Stimulated activated CD4-positive, alpha-beta T cell treated with anti-CD3 and anti-CD28 coated beads, Interleukin-4, amount 100 ng/mL, for 4 hours (primary cell): ENCODE data around the gene LRP1B.

Source experiments
- DNase-seq, 2 experiments: peaks; one replicate each; pipeline ENCODE4 v3.0.0-alpha.2; 2020

LRP1B gene

GRCh38 chr2:141497272-141497671 lies 633.5 kb downstream of the LRP1B start:
- DNase-seq = no peak

DNA sequence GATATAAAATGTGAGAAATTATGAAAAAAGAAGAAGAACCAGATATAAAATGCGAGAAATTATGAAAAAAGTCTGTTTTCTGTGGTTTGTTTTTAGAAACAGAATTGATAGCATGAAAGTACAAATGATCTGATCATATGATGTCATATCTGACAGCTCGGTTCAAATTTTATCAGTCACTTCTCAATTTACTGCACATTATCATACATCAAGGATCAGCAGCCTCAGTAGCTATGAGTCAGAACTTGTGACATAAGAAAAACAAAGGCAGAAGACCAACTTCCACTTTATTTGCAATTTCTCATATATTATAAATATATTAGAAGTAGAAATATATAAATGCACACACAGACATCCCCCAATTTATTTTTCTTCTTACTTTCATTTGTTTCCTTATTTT lies 634.0 kb downstream of the LRP1B start:
- DNase-seq = no peak

DNA sequence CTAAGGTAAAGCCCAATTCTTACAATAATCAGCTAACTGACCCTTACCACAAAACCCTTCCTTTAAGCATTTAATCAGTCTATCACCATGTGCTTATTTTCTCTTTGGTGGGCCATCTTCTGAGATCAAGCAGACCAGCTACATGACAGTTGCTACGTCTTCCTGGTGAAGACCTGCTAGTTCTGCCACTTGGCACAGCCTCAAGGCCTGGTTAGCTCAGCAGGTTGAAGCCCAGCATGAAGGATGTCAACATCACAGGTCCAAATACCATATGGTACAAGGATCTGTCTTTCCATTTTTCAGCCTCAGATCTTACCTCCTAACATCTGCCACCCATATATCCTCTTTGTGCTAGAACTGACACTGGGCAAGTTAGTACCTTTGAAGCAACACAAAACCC lies 636.9 kb downstream of the LRP1B start:
- no peak for DNase-seq

DNA sequence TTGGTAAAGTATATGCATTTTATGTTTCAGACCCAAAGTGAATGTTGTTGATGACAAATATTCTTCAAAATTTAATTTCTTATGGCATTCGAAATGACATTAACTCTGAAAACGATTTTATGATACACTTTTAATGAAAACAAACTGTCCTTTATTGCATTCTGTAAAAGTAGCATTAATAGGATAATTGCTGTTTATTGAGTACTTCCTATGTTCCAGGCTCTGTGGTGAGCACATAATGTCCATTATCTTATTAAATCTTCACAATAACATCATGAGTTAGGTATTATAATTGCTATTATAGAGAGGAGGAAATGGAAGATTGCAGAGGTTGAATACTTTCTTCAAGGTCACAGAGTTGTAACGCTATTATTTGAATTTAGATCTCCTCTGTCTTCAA lies 638.0 kb downstream of the LRP1B start:
- no peak for DNase-seq

GRCh38 chr2:141490886-141491285 lies 639.9 kb downstream of the LRP1B start:
- DNase-seq = no peak

- DNase-seq = no peak
Observed at GRCh38 chr2:141482697-141483096, 648.1 kb downstream of the LRP1B start.

DNA sequence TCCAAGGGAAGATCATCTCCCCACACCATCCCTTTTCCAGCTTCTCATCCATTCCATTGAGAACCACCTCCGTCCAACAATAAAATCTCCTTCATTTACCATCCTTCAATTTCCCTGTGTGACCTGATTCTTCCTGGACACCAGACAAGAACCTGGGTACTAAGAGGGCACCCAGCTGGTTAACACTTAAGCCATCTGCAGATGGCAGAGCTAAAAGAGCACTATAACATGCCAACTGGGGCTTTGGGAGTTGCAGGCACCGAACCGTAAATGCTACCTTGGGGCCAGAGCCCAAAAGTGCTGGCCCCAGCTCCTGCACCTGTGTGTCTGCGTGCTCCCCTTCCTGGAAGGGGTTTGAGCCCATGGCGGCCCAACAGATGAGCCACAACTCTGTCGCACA lies 655.0 kb downstream of the LRP1B start:
- DNase-seq = no peak

DNA sequence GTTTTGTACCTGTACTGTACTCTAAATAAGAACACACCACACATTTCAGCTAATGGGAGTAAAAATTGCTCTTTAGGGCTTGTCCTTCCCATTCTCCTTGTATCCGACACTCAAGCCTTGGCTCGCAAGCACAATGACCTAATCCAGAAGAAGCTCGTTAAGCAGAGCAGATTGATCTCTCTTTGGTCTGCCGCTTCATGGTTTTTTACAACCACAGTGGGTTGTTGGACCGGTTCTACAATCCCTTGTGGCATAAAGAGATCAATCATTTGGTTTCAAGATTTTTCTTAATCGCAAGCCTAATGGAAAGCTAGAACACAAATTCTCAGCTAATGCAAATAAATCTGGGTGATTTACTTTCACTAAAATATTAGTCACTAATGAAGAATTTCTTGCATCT lies 662.1 kb downstream of the LRP1B start:
- DNase-seq = no peak

DNA sequence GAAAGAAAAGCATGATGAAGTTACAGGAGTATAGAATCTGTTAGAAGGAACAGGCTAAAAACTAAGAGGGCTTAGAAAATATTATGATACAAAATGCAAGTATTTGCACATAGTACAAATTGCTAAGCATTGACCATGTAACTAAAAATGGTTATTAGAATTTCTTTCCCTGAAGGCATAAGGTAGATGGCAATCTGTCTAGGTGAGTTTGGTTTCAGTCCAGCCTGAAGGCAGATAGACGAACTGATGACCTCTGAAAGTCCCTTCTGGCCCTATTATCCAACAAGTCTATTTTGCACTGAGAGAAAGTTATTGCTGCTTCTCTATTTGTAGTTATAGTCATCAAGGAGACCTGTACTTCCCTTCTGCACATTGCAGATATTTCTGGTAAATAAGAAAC lies 663.5 kb downstream of the LRP1B start:
- no peak for DNase-seq

GRCh38 chr2:141464995-141465394 lies 665.8 kb downstream of the LRP1B start:
- no peak for DNase-seq

DNA sequence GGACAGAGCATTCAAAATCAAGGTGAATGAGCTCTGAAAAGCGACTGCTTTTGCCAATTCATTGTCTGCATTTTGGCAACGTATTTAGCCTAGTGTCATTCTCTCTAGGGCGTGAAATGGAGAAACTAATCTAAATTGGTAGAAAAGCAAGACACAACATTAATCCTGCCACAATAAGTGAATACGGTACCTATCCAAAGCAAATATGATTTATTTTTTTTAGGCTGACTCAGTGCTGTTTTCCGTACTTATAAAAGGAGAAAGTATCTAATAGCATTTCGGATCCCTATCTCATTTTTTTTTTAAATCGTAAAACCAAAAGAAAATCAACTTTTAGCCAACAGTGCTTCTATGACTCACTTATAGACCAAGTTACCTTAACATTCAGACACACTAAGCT lies 672.5 kb downstream of the LRP1B start:
- DNase-seq = no peak

DNA sequence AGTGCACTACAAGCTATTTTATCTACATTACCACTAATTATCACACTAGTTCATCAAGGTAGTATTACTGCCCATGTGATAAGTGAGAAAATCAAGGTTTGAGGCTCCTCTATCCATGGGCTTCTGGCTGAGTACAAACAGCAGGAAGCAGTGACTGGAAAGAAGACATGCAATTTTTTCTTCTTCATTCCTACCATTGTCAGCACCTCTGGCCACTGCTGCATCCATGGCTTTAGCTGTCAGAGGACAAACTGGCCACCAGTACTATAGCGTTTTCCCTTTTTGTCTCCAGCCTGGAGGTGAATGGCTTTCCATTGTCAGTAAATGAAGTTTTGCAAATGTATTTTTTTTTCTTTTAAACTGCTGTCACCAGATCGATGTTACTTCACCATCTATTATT lies 674.9 kb downstream of the LRP1B start:
- no peak for DNase-seq

DNA sequence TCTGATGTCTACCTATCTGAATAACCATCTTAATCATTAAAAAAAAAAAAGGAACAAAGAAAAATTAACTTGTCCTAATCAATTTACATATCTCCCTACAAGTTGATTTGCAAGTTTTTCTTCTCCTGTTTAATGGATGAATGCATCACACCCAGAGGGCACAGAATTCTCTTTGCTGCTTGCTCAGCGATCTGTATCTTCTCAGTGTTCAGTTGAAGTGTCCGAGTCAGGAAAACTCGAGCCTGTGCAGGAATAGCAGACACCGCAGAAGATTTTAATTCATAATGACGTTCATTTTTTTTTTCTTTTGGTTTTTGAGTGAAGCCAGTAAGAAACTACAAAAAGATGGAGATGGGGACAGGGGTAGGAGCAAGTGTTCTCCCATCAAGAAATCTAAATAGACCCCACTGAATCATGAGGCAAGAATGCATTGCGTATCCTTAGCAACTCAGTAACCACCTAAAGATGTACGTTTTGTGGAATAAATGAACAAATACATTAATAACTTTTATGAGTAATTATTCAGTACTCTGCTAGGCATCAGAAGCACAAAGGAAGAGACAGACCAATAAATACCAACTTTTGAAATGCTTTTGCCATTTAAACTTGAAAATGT lies 675.5 kb downstream of the LRP1B start:
- DNase-seq = no peak

DNA sequence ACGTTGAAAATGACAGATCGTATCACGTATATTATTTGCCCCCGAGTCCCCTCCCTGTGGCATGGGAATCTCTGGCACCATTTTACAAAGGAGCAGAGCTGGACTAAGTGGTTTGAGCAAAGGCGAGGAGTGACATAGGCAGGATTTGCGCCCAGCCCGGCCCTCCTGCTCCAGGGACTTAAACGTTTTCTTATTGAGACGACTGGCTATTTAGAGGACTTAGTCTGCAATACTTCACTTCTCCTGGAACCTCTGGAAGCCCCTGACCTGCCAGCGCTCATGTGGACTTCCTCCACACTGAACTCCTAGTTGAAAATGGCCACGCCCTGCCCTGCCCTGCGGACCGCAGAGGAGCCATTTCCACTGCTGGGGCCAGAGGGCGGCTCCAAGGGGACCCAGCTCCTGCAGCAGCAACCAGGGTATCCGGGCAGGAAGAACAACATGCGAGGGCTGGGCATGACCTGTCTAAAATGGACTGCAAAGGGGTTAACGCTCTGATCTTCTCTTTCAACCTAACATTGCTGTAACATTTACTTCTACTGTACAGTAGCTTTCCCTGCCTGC lies 690.7 kb downstream of the LRP1B start:
- no peak for DNase-seq

DNA sequence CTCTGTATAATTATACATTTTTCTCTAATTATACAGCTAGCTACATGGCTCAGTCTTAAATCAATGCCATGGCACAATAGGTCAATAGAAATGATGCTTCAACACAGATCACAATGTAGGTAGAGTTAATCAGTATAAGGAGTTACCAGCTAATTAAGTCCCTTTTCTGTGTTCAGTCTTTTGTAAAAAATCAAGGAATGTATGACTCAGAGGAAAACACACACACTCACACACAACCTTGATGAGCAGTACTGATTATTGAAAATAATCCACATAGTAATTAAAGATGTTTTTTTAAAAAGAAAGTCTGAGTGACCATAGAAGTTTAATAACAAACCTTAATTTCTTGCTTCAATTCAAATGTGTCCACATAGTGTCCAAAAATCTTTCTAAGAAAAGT lies 691.3 kb downstream of the LRP1B start:
- DNase-seq = no peak

DNA sequence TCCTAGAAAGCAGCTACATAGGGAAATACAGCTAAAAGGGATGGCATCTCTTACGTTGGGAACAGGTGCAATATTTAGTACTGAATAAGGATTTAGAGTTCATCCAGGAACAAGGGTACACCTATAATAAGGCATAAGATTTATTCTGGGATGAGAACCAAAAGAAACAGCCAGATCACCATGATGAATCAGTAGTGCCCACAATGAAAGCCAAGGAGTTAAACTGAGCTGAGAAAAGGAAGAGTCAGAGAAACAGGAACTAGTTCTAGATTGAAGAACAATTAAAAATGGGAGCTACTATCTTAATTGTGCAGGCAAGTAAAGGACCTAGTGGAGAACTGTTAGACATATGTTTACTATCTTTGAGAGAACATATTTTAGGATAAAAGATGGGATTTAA lies 692.3 kb downstream of the LRP1B start:
- no peak for DNase-seq

DNA sequence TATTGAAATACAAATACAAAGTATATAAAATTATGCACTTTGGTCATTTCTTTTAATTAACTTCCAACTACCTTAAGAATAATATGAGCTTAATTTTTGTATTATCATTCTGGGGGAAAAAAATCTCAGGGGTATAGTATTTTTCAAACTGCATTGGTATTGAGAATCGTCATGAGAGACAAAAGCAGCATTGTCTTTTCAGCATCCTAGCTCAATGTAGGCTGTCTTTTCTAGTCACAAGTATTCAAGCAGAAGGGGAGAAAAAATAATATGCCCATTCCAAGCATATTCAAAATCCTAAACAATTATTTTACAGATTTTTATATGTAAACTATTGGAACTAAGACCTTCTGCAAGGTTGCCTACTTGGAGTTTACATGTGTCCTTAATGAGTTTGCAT lies 693.3 kb downstream of the LRP1B start:
- no peak for DNase-seq

- no peak for DNase-seq
Observed at GRCh38 chr2:141423124-141423523, 707.7 kb downstream of the LRP1B start.

DNA sequence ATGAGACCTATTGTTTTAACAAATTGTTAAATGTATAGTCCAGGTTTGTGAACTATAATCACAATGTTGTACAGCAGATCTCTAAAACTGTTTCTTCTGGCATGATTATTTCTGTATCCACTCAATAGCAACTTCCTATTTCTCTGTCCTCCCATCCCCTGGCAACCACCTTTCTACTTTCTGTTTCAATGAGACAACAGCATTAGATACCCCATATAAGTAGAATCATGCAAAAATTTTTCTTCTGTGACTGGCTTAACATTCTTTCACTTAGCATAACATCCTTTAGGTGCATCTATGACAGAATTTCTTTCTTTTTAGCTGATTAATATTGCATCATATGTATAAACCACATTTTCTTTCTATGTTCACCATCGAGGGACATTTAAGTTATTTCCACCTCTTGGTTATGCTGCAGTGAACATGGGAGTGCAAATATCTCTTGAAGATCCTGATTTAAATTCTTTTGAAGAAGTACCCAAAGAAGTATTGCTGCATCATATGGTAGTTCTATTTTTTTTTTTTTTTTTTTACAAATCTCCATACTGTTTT lies 713.5 kb downstream of the LRP1B start:
- no peak for DNase-seq

GRCh38 chr2:141411419-141411818 lies 719.4 kb downstream of the LRP1B start:
- DNase-seq = no peak

- no peak for DNase-seq
Observed at GRCh38 chr2:141399270-141399669, 731.5 kb downstream of the LRP1B start.

DNA sequence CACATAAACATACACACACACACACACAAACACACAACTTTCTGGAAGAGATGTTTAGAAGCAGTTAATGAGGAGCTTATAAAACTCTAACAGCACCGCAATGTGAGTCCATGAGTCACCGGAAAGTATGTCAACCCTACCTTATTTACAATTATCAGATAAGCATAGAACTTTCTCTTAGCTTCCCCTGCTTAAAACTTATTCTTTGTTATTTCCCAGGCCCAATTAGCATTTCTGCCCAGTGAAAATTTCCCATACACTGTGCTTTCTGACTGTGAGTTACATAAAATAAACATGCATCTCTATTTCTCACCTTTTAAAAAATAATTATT lies 737.6 kb downstream of the LRP1B start:
- DNase-seq = no peak

DNA sequence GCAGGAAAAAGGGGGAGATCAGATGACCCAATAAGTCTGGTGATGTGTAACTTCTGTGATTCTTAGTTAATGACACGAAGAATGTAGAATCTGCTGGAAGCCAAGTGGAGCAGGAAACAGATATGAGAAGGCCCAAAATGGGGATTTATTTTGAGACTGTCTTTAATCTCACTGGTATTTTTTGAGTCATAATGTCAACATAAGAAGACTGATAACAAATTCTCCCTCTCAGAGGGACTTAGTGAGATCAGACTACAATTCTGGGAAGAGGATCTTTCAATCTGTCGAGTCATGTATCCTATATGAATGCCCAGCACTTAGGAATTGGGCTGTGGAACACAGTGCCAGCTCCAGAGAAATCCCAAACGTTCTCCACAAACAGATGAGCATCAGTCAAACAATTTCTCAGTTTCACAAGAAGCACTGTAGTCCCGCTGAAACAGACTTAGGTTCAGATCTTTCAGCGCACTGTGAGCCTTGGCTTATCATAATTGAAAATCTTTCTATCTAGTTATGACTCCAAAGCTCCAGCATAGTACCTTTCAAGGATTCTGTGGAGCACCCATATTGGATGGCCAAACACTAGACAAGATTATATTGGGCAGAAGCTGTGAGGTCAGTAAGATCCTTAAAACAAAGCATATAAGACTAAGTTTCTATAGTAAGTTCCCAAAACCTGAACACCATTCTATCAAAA lies 738.2 kb downstream of the LRP1B start:
- no peak for DNase-seq

DNA sequence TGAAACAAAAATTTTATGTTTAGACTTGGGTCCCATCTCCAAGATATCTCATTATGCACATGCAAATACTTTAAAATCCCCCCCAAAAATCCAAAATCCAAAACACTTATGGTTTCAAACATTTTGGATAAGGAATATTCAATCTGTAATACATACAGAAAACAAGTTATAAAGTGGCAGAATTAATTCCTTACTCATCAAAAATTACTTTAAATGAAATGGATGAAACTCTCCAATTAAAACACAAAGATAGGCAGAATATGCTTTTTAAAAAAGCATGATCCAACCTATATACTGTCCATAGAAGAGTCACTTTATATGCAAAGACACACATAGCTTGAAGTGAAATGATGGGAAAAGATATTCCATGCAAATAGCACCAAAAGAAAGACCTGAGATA lies 744.6 kb downstream of the LRP1B start:
- no peak for DNase-seq

DNA sequence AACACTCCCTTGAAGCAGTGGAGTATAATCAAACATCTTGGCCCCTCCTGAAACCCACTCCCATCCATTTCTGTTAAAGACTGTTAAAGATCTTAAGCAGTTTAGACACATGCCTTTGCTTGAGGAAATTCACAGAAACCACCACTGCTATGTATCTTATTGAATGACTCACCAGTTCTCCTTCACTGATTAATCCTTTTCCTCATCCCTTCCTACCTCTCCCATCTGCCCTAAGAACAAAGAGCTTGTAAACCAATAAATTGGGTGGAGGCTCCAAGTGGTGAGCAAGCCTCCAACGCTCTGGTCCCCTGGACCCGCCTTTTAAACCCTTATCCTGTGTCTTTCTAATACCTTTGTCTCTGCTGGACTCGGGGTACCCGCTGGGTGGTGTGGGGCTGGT lies 746.1 kb downstream of the LRP1B start:
- no peak for DNase-seq
